Measurements from ENCODE around the gene COL27A1.

DNA sequence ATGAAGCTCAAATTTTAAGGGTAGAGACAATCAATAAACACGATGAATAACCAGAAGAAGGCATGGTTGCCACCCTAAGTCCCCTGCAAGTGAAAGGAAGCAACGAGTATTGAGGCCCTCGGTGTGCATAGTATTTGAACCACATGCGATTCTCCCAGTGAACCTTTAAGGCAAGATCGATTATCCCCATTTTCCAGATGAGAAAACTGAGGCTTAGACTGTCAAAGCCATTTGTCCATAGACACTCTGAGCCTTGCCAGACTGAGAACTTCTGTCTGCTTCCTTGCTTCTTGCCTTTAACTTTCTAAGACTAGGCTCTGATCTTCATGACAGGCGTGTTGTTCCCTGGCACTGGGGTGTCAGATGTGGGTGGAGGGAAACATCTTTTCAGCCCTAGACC, 58.2 kb downstream of the COL27A1 start:
- TF ChIP-seq ATF3 (IDR thresholded peaks at IDR 0.05) (no peak), POLR2A (IDR thresholded peaks at IDR 0.05; ENCODE audit: borderline replicate concordance, extremely low read depth, insufficient read depth, insufficient read length) (no peak), POLR2AphosphoS5 (IDR thresholded peaks at IDR 0.05; ENCODE audit: low read depth, low read length) (no peak), ZNF274 (IDR thresholded peaks at IDR 0.05; ENCODE audit: low read depth, low read length) (no peak), ZFX (IDR thresholded peaks at IDR 0.05) (no peak), EZH2 (IDR thresholded peaks at IDR 0.05) (no peak), SP1 (IDR thresholded peaks at IDR 0.05; ENCODE audit: low read depth) (no peak), EZH2phosphoT487 (IDR thresholded peaks at IDR 0.05; ENCODE audit: borderline replicate concordance) (no peak), YY1 (IDR thresholded peaks at IDR 0.05; ENCODE audit: extremely low read depth, insufficient replicate concordance, low read depth, low read length) (no peak), FOSL1 (IDR thresholded peaks at IDR 0.05; ENCODE audit: low read depth) (no peak), TCF7L2 (IDR thresholded peaks at IDR 0.05; ENCODE audit: borderline replicate concordance, extremely low read depth, insufficient read depth, insufficient read length) (no peak)
- TF ChIP-seq, protein P1, sequence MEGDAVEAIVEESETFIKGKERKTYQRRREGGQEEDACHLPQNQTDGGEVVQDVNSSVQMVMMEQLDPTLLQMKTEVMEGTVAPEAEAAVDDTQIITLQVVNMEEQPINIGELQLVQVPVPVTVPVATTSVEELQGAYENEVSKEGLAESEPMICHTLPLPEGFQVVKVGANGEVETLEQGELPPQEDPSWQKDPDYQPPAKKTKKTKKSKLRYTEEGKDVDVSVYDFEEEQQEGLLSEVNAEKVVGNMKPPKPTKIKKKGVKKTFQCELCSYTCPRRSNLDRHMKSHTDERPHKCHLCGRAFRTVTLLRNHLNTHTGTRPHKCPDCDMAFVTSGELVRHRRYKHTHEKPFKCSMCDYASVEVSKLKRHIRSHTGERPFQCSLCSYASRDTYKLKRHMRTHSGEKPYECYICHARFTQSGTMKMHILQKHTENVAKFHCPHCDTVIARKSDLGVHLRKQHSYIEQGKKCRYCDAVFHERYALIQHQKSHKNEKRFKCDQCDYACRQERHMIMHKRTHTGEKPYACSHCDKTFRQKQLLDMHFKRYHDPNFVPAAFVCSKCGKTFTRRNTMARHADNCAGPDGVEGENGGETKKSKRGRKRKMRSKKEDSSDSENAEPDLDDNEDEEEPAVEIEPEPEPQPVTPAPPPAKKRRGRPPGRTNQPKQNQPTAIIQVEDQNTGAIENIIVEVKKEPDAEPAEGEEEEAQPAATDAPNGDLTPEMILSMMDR (IDR thresholded peaks at IDR 0.05 in 2 of 3, conservative IDR thresholded peaks at IDR 0.05 in 1 of 3; ENCODE audit: borderline replicate concordance in 1 of 3, insufficient read depth in 1 of 3, low read depth in 2 of 3, low read length in 2 of 3) = no peak
- TF ChIP-seq, protein P2, sequence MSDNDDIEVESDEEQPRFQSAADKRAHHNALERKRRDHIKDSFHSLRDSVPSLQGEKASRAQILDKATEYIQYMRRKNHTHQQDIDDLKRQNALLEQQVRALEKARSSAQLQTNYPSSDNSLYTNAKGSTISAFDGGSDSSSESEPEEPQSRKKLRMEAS (IDR thresholded peaks at IDR 0.05) = no peak

Measured in HCT116 (cell line).